Lower leg skin (tissue), 3 donors: ENCODE measurements around the gene LRFN2.

Experiments
- CTCF ChIP-seq, 3 donors: fragments of 450-650 bp; IDR thresholded peaks; one replicate each; pipeline ENCODE4 v1.5.1; 2016; ENCODE audit warnings: antibody characterized with exemption in 3 of 3, mild to moderate bottlenecking in 3 of 3, moderate library complexity in 2 of 3
- POLR2A ChIP-seq, 2 donors: fragments of 450-650 bp; IDR thresholded peaks; one replicate each; pipeline ENCODE4 v1.6.1; 2016 to 2017; ENCODE audit warnings: antibody characterized with exemption in 2 of 2, mild to moderate bottlenecking in 1 of 2, moderate library complexity in 1 of 2

- TF ChIP-seq POLR2A (IDR thresholded peaks at IDR 0.05) (no peak), CTCF (IDR thresholded peaks at IDR 0.05) (no peak)
These were observed 230.8 kb downstream of the LRFN2 start for GRCh38 chr6:40356242-40356910.
